ENCODE results near the gene ZNF280B.

DNA sequence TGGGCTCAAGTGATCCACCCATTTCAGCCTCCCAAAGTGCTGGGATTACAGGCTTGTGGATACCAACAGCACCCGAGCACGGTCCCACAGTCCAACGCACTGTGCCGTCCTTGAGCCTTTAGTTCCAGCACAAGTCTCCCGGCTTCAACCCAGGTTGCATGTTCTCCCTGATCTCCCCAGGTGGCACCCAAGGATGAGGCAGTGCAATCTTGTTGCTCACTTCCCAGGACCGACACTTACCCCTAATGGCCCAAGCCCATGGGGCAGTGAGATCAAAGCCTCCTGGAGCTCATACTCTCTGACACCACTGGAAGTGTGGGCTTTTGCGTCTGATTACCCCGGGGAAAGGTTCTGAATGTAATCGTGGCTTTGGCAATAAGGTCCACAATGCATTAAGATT, 47.1 kb upstream of the ZNF280B start:
- TF ChIP-seq RAD21 (IDR thresholded peaks at IDR 0.05; ENCODE audit: low read length) (no peak), POLR2AphosphoS5 (IDR thresholded peaks at IDR 0.05; ENCODE audit: low read depth, low read length) (no peak), CTCF (IDR thresholded peaks at IDR 0.05) (no peak), EZH2phosphoT487 (IDR thresholded peaks at IDR 0.05; ENCODE audit: borderline replicate concordance, low read depth) (no peak)

Measured in SK-N-SH (cell line).